Measurements from ENCODE around the gene BRIP1.
"Not testable (repeated sequence)": the region's sequence is repeated elsewhere in the genome, so short reads cannot be mapped to it uniquely, and the experiment has no call there.

Gene BRIP1

DNA sequence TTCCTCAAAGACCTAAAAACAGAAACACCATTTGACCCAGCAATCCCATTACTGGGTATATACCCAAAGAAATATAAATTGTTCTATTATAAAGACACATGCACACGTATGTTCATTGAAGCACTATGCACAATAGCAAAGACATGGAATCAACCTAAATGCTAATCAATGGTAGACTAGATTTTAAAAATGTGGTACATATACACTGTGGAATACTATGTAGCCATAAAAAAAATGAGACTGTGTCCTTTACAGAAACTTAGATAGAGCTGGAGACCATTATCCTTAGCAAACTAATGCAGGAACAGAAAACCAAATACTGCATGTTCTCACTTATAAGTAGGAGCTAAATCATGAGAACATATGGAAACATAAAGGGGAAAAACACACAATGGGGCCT is 36.5 kb downstream of the BRIP1 start:
- H3K4me1 ChIP-seq (ENCODE audit: control insufficient read depth, insufficient read depth, low read length); H3K9me3 ChIP-seq (replicated peaks; ENCODE audit: low read length); H3K36me3 ChIP-seq (ENCODE audit: insufficient read depth, low read length); H3K27me3 ChIP-seq (ENCODE audit: control insufficient read depth, insufficient read depth, low read length); H3K4me3 ChIP-seq (ENCODE audit: low read length); H3K4me2 ChIP-seq (ENCODE audit: low read length); H3K9ac ChIP-seq (ENCODE audit: low read depth, low read length): not testable (repeated sequence)

DNA sequence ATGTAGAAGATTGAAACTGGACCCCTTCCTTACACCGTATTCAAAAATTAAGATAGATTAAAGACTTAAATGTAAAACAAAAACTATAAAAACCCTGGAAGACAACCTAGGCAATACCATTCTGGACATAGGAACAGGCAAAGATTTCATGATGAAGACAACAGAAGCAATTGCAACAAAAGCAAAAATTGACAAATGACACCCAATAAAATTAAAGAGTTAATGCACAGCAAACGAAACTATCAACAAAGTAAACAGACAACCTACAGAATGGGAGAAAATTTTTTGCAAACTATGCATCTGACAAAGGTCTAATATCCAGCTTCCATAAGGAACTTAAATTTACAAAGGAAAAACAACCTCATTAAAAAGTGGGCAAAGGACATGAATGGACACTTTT is 37.1 kb downstream of the BRIP1 start:
- H3K9me3 ChIP-seq (replicated peaks; ENCODE audit: low read length); H3K9ac ChIP-seq (ENCODE audit: low read depth, low read length); H3K4me2 ChIP-seq (ENCODE audit: low read length); H3K27me3 ChIP-seq (ENCODE audit: control insufficient read depth, insufficient read depth, low read length); H3K36me3 ChIP-seq (ENCODE audit: insufficient read depth, low read length); H3K4me1 ChIP-seq (ENCODE audit: control insufficient read depth, insufficient read depth, low read length); H3K4me3 ChIP-seq (ENCODE audit: low read length): not testable (repeated sequence)

DNA sequence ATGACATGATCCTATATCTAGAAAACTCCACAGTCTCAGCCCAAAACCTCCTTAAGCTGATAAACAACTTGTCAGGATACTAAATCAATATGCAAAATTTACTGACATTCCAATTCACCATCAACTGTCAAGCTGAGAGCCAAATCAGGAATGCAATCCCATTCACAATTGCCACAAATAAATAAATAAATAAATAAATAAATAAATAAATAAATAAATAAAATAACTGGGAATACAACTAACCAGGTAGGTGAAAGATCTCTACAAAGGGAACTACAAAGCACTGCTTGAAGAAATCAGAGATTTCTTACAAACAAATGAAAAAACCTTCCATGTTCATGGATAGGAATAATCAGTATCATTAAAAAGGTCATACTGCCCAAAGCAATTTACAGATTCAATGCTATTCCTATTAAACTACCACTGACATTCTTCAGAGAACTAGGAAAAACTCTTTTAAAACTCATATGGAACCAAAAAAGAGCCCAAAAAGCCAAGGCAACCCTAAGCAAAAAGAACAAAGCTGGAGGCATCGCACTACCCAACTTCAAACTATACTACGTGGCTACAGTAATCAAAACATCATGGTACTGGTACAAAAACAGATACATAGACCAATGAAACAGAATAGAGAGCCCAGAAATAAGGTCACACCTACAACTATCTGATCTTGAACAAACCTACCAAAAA is 37.7 kb downstream of the BRIP1 start:
- H3K9me3 ChIP-seq (replicated peaks; ENCODE audit: low read length): no peaks in the 10 kb centered on the region
- H3K4me2 ChIP-seq (ENCODE audit: low read length): no peak overlapping the region
- no peaks in the 10 kb centered on the region for H3K27me3 ChIP-seq (ENCODE audit: control insufficient read depth, insufficient read depth, low read length)
- H3K9ac ChIP-seq (ENCODE audit: low read depth, low read length): no peak overlapping the region
- no peaks in the 10 kb centered on the region for H3K4me1 ChIP-seq (ENCODE audit: control insufficient read depth, insufficient read depth, low read length)
- no peaks in the 10 kb centered on the region for H3K36me3 ChIP-seq (ENCODE audit: insufficient read depth, low read length)
- no peak overlapping the region for H3K4me3 ChIP-seq (ENCODE audit: low read length)

DNA sequence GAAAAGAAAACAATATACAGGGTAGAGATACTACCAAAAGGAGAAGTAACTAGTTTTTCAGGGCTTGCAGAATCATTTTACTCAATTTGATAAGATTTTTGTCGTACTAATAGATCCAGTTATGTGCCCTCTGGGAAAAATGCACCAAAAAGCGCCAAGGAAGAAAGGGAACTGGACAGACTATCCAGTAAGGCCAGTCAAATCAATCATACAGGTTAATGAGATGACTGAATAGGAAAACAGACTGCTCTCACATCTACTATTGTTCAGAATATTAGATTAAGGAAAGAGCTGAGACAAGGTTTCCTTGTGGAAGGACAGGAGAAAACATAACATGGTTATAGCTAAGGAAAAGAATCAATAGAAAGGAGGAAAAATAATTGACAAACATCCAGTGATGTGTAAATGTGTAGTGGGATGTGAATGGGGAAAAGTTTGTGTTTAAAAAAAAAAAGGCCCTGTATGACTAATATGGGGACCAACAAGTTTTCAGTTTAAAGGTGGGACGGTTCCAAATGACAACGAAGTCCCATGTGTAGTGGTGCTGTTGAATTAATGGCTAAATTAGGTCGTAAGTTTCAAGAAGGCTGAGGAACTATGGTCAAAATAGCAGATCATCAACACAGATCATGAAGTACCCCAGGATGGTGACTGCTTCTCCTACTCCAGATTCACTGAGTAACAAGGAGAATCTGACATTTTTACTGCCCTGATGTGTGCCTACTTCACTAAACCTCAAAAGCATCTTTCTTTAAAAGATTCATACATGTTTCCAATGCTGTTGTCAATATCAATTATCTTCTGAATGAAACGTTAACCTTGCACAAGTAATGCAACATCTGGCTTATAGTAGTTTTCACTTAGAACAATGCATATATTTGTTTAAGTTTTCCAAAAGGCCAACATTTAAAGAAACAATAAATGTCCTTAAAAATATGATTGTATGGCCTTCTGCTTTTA is 40.7 kb downstream of the BRIP1 start:
- Histone ChIP-seq H3K9ac (ENCODE audit: low read depth, low read length) (no peak overlapping the region), H3K27me3 (ENCODE audit: control insufficient read depth, insufficient read depth, low read length) (no peaks in the 10 kb centered on the region), H3K36me3 (ENCODE audit: insufficient read depth, low read length) (no peaks in the 10 kb centered on the region), H3K4me3 (ENCODE audit: low read length) (no peak overlapping the region), H3K9me3 (replicated peaks; ENCODE audit: low read length) (no peaks in the 10 kb centered on the region), H3K4me2 (ENCODE audit: low read length) (no peak overlapping the region), H3K4me1 (ENCODE audit: control insufficient read depth, insufficient read depth, low read length) (no peaks in the 10 kb centered on the region)

DNA sequence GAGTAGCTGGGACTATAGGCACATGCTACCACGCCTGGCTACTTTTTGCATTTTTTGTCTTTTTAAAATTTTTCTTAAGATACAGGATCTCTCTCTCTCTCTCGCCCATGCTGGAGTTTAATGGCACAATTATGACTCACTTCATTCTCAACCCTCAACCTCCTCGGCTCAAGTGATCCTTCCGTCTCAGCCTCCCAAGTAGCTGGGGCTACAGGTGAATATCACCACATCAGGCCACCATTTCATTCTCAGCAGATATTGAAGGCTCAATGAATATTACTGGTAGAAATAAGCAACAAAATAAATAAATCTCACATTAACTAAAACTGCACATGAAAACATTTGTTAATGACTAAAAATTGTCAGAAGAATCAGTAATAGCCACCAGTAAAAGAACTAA is 41.7 kb downstream of the BRIP1 start:
- H3K4me1 ChIP-seq (ENCODE audit: control insufficient read depth, insufficient read depth, low read length): no peaks in the 10 kb centered on the region
- no peak overlapping the region for H3K4me3 ChIP-seq (ENCODE audit: low read length)
- H3K9me3 ChIP-seq (replicated peaks; ENCODE audit: low read length): no peaks in the 10 kb centered on the region
- no peak overlapping the region for H3K4me2 ChIP-seq (ENCODE audit: low read length)
- no peaks in the 10 kb centered on the region for H3K27me3 ChIP-seq (ENCODE audit: control insufficient read depth, insufficient read depth, low read length)
- H3K9ac ChIP-seq (ENCODE audit: low read depth, low read length): no peak overlapping the region
- no peaks in the 10 kb centered on the region for H3K36me3 ChIP-seq (ENCODE audit: insufficient read depth, low read length)

DNA sequence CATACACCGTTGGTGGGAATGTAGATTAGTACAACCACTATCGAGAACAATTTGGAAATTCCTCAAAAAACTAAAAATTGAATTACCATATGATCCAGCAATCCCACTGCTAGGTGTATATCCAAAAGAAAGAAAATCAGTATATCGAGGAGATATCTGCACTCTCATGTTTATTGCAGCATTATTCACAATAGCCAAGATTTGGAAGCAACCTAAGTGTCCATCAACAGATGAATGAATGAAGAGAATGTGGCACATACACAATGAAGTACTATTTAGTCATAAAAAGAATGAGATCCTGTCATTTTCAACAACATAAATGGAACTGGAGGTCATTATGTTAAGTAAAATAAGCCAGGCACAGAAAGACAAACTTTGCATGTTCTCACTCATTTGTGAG is 44.1 kb downstream of the BRIP1 start:
- not testable (repeated sequence) for H3K4me1 ChIP-seq (ENCODE audit: control insufficient read depth, insufficient read depth, low read length); H3K4me3 ChIP-seq (ENCODE audit: low read length); H3K9me3 ChIP-seq (replicated peaks; ENCODE audit: low read length); H3K36me3 ChIP-seq (ENCODE audit: insufficient read depth, low read length); H3K9ac ChIP-seq (ENCODE audit: low read depth, low read length); H3K27me3 ChIP-seq (ENCODE audit: control insufficient read depth, insufficient read depth, low read length); H3K4me2 ChIP-seq (ENCODE audit: low read length)

DNA sequence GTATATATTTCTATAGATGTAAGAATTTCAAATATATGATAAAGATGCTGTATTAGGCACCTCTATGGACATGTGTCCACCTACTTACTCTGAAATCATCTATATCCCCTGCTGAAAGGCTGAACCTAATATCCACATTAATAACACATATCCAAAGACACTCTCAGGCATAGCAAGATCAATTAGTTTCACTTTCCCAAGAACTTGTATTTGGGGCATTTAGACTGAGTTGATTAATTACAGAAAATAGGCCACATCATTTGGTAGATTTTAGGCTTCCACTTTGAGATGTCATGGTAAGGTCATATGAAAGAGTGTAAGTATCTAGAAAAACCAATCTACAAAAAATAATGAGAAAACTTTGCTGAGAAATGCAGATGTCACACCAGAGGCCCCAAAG is 45.1 kb downstream of the BRIP1 start:
- H3K27me3 ChIP-seq (ENCODE audit: control insufficient read depth, insufficient read depth, low read length): no peaks in the 10 kb centered on the region
- no peaks in the 10 kb centered on the region for H3K9me3 ChIP-seq (replicated peaks; ENCODE audit: low read length)
- H3K9ac ChIP-seq (ENCODE audit: low read depth, low read length): no peak overlapping the region
- no peak overlapping the region for H3K4me3 ChIP-seq (ENCODE audit: low read length)
- peaks cover 3% of the 10 kb centered on the region for H3K4me1 ChIP-seq (ENCODE audit: control insufficient read depth, insufficient read depth, low read length)
- no peak overlapping the region for H3K4me2 ChIP-seq (ENCODE audit: low read length)
- H3K36me3 ChIP-seq (ENCODE audit: insufficient read depth, low read length): no peaks in the 10 kb centered on the region

DNA sequence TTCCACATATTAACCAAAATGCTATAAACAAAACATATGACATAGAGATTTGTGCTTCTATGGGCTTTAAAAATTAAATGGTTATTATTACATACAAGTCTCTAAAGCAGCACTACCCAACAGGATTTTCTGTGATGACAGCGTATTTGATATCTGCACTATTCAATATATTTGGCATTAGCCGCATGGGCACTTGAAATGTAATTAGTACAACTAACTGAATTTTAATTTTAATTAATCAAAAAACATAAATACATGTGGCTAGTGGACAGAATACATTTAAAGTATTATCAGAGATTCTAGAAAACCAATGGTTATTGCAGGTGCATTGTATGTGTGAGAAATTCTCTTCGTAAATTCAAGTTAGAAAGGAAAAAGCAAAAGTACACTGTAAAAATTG is 45.9 kb downstream of the BRIP1 start:
- H3K36me3 ChIP-seq (ENCODE audit: insufficient read depth, low read length): no peaks in the 10 kb centered on the region
- H3K4me2 ChIP-seq (ENCODE audit: low read length): no peak overlapping the region
- H3K4me1 ChIP-seq (ENCODE audit: control insufficient read depth, insufficient read depth, low read length): peaks cover 3% of the 10 kb centered on the region
- H3K4me3 ChIP-seq (ENCODE audit: low read length): no peak overlapping the region
- no peak overlapping the region for H3K9ac ChIP-seq (ENCODE audit: low read depth, low read length)
- no peaks in the 10 kb centered on the region for H3K9me3 ChIP-seq (replicated peaks; ENCODE audit: low read length)
- no peaks in the 10 kb centered on the region for H3K27me3 ChIP-seq (ENCODE audit: control insufficient read depth, insufficient read depth, low read length)

DNA sequence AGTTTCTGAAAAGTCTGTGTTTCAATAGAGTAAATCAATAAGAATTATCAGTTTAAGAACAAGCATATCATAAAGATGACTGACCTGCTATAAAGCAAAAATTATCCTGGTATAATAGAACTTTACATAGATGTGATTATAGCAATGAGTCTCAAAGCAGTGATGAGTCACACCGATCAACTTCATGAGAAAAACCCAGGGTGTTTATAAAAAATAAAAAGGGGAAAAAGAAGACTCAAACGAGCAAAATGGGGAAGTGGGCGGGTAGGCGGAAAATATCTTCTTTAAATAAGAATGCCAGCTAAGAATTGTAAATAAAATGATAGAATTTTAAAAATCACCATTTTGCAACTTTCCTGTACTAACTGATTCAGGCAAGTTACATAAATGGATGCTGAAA is 46.8 kb downstream of the BRIP1 start:
- Histone ChIP-seq H3K9me3 (replicated peaks; ENCODE audit: low read length) (no peaks in the 10 kb centered on the region), H3K36me3 (ENCODE audit: insufficient read depth, low read length) (no peaks in the 10 kb centered on the region), H3K4me1 (ENCODE audit: control insufficient read depth, insufficient read depth, low read length) (peaks cover 3% of the 10 kb centered on the region), H3K4me3 (ENCODE audit: low read length) (no peak overlapping the region), H3K27me3 (ENCODE audit: control insufficient read depth, insufficient read depth, low read length) (no peaks in the 10 kb centered on the region), H3K9ac (ENCODE audit: low read depth, low read length) (no peak overlapping the region), H3K4me2 (ENCODE audit: low read length) (no peak overlapping the region)

DNA sequence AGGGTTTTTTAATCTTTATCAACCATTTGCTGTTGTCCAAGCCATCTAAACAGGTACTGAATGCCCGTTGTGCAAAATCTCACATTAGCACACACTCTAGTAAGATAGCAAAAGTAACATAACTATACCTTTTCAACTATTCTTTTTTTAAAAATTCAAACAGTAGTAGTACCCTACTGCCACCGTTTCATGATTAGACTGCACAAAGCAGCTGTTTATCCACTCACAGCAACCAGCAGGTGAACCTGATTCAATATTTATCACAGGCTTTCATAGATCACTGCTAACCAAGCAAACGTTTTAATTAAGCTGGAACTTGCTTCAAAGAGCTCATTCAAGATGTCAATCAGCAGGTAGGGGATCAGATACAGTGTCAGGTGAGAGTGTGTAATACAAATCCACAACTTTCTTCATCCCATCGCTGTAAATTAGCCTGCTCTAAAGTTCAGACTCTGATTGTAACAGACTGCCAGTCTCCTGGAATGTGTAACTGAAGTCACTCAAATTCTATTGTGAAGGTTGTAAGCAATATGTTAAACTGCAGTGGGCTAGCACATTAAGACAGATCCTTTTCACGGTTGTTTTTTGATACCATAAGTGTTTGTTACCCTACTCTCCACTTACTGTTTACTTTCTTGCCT is 47.3 kb downstream of the BRIP1 start:
- no peaks in the 10 kb centered on the region for H3K9me3 ChIP-seq (replicated peaks; ENCODE audit: low read length)
- no peak overlapping the region for H3K4me3 ChIP-seq (ENCODE audit: low read length)
- H3K27me3 ChIP-seq (ENCODE audit: control insufficient read depth, insufficient read depth, low read length): no peaks in the 10 kb centered on the region
- H3K36me3 ChIP-seq (ENCODE audit: insufficient read depth, low read length): no peaks in the 10 kb centered on the region
- peaks cover 3% of the 10 kb centered on the region for H3K4me1 ChIP-seq (ENCODE audit: control insufficient read depth, insufficient read depth, low read length)
- no peak overlapping the region for H3K4me2 ChIP-seq (ENCODE audit: low read length)
- no peak overlapping the region for H3K9ac ChIP-seq (ENCODE audit: low read depth, low read length)

DNA sequence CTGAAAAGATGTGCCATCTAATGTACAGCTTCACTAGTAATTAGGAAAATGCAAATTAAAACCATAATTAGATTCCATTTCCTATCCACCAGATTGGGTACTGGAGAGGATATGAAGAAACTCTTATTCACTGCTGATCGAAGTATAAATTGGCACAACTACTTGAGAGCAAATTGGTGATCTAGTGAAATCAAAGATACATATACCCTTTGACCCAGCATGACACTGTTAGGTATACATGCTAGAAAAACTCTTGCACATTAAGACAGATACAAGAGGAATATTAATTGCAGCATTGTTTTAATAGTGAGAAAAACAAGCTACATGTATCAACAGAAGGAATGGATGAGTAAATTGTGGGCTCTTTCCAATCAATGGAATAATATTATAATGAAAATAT is 48.8 kb downstream of the BRIP1 start:
- peaks cover 13% of the 10 kb centered on the region for H3K4me1 ChIP-seq (ENCODE audit: control insufficient read depth, insufficient read depth, low read length)
- no peak overlapping the region for H3K9ac ChIP-seq (ENCODE audit: low read depth, low read length)
- no peak overlapping the region for H3K4me2 ChIP-seq (ENCODE audit: low read length)
- H3K27me3 ChIP-seq (ENCODE audit: control insufficient read depth, insufficient read depth, low read length): no peaks in the 10 kb centered on the region
- no peaks in the 10 kb centered on the region for H3K9me3 ChIP-seq (replicated peaks; ENCODE audit: low read length)
- no peak overlapping the region for H3K4me3 ChIP-seq (ENCODE audit: low read length)
- no peaks in the 10 kb centered on the region for H3K36me3 ChIP-seq (ENCODE audit: insufficient read depth, low read length)
